Epithelial cell of esophagus (primary cell): ENCODE results near the gene GRSF1.

ENCODE experiments used
- DNase-seq: peaks from one replicate; pipeline ENCODE4 v3.0.0; 2010; ENCODE audit warnings: low read depth
- H3K4me3 ChIP-seq: 2 replicates; pipeline ENCODE4 v1.5.1; 2011; ENCODE audit warnings: mild to moderate bottlenecking, low read length, control low read depth
- TF ChIP-seq, protein P1 (sequence below): IDR thresholded peaks from 2 replicates; pipeline ENCODE4 v1.5.1; 2011; ENCODE audit warnings: low read depth, mild to moderate bottlenecking, low read length, control low read depth, inconsistent platforms; ENCODE audit not compliant: insufficient read depth; ENCODE audit errors: missing control alignments

GRSF1 gene

DNA sequence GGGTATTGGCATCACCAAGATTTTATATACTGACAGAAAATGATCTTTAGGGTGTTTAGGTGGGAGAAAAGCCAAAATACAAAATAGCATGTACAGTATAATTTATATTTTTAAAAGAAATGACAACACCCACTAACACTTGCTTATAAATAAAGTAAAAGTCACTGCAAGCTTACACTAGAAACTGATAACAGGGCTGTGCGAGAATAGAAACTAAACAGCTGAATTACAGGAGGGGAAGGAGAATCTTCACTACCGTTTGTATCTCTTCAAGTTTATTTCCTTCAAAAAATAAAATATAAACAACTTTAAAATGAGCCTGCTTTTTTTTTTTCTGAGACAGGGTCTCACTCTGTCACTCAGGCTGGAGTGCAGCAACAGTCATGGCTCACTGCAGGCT is 22.8 kb downstream of the GRSF1 start:
- DNase-seq = no peak
- no peak overlapping the region for H3K4me3 ChIP-seq
- TF ChIP-seq, protein P1, sequence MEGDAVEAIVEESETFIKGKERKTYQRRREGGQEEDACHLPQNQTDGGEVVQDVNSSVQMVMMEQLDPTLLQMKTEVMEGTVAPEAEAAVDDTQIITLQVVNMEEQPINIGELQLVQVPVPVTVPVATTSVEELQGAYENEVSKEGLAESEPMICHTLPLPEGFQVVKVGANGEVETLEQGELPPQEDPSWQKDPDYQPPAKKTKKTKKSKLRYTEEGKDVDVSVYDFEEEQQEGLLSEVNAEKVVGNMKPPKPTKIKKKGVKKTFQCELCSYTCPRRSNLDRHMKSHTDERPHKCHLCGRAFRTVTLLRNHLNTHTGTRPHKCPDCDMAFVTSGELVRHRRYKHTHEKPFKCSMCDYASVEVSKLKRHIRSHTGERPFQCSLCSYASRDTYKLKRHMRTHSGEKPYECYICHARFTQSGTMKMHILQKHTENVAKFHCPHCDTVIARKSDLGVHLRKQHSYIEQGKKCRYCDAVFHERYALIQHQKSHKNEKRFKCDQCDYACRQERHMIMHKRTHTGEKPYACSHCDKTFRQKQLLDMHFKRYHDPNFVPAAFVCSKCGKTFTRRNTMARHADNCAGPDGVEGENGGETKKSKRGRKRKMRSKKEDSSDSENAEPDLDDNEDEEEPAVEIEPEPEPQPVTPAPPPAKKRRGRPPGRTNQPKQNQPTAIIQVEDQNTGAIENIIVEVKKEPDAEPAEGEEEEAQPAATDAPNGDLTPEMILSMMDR = no peak

DNA sequence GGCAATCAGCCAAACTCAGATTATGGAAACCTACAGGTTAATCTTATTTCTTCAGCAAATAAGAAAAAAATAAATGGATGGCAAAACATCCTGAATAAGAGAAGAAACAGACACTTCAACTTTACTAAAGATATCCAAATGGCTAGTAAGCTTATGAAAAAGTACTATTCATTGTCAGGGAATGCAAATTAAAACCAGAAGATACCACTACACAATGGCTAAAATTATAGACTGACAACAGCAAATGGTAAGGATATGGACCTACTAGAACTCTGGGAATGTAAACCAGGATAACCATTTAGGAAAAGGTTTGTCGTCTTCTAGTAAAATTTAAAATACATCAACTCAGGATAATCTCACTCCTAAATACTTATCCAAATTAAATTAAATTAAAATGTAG is 24.3 kb downstream of the GRSF1 start:
- no peak for DNase-seq
- TF ChIP-seq, protein P1 = no peak

DNA sequence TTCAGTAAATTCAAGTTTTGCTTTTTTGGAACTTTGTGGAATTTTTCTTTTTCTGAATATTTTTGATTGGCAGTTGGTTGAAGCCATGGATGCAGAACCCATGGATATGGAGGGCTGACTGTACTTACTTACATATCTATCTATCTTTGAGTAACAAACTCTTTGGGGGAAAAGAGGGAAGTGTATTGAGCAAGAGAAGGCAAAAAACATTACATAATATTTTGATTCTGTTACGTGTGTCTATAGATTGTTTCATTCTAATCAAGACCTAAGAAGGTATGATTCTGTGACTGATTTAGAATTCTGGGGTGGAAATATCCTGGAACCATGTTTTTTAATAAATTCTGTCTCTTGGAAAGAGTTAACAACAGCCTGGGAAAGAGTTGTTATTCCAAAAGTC is 31.5 kb downstream of the GRSF1 start:
- DNase-seq = no peak
- no peak overlapping the region for H3K4me3 ChIP-seq
- TF ChIP-seq, protein P1 = no peak

More for the DNA sequence above, 24.3 kb downstream of the GRSF1 start:
- no peak overlapping the region for H3K4me3 ChIP-seq

DNA sequence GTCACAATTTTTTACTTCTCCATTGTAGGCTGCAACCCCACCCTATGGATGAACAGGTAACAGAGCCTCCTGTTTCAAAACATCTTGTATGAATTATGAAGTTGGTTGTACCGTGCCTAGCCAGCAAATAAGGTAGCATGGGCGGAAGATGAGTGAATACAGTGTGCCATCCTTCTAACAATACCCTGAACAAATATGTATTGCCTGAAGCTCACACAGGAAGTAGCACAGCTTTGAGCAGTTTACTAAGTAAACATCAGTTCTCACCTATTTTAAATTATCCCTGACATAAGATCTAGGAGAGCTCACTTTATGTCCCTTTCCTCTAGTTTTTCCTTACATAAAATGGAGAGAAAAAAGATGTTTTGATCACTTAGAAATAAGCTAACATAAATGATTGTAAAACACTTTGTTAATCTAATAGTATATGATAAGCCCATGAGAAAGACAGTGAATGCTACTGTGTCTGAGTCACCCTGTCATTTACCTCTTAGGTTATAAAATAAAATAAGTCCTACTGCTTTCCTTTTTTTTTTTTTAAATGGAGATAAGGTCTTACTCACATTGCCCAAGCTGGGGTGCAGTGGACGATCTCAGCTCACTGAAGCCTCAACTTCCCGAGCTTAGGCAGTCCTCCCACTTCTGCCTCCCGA is 36.6 kb downstream of the GRSF1 start:
- H3K4me3 ChIP-seq = no peak overlapping the region
- DNase-seq = peak; percentile 25
- TF ChIP-seq, protein P1 = no peak

DNA sequence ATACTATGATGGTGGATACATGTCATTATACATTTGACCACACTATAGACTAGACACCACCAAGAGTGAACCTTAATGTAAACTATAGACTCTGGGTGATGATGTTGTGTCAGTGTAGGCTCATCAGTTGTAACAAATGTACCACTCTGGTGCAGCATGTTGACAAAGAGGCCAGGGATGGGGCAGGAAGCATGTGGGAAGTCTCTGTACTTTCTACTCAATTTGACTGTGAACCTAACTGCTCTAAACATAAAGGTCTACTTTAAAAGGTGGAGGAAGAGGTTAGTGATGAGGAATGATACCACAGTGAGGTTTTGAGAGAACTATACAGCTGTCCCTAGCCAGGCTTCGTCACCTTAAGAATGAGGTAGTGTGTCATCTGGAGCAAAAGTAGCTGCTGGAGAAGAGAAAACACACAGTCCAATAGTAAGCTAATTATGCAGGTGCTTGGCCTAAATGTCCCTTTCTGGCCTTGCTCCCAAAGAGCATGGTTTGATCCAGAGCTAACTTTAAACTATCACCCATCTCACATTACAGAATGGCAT is 38.4 kb downstream of the GRSF1 start:
- DNase-seq = no peak
- no peak overlapping the region for H3K4me3 ChIP-seq
- TF ChIP-seq, protein P1 = no peak

DNA sequence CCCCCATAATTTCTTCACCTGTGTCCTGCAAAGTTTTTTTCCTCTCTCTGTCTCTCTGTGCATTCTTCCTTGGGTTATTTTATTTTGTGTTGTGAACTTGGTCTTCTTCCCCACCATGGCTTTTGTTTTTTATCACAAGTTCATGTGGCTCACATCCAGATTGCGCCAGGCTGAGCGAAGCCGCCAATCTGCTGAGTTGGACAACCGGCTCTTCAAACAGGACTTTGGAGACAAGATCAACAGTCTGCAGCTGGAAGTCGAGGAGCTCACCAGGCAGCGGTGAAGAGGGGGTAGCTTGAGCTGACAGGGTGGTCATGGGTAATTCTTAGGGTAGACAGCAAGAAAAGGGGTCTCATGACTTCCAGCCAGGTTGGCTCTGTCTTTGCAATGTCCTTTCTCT is 46.1 kb downstream of the GRSF1 start:
- H3K4me3 ChIP-seq = no peak overlapping the region
- TF ChIP-seq, protein P1 = no peak
- no peak for DNase-seq

DNA sequence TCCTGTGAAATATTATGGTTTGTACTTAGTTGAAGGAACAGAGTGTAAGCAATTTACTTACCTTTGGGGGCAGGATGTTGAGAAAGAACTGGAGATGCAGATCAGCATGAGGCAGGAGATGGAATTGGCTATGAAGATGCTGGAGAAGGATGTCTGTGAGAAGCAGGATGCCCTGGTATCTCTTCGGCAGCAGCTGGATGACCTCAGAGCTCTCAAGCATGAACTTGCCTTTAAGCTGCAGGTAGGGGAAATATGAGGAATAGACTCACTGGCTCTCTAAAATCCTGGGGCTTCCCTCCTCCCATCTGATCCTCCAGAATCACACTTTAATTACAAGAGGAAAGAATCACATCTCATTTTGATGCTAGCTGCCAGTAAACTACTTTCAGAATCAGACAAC is 51.0 kb downstream of the GRSF1 start:
- no peak overlapping the region for H3K4me3 ChIP-seq
- TF ChIP-seq, protein P1 = no peak
- DNase-seq = peak; percentile 36
